ENCODE data around the gene POP7.

DNA sequence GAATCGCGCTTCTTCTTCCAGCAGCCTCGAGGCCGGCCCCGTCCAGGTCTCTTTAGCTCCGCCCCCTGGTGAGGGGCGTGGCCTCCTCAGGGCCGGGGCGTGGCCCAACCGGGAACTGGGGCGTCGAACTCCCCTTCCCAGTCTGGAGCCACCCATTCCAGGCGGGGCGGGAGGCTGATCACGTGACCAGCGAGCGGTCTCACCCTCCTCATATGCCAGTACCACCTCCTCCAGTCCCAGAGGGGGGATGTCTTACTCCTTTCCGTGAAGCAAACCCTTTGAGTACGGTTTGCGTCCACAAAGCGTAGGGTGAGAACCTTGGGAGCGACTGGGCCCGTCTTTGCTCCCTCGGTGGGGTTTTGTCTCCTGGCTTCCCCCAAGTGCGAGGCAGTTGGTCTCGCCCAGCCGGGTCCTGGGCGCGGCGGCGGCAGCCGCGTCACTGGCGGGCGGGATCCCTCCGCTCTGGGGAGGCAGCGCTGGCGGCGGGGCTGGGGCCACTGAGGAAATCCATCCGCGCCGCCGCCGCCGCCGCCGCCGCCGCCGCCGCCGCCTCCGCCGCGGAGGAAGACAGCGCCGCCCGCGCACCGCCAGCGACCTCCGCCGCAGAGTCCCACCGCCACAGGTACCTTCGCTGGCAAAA, 32.5 kb upstream of the POP7 start, which contains the start of gene GNB2:
- TF ChIP-seq, protein P1, sequence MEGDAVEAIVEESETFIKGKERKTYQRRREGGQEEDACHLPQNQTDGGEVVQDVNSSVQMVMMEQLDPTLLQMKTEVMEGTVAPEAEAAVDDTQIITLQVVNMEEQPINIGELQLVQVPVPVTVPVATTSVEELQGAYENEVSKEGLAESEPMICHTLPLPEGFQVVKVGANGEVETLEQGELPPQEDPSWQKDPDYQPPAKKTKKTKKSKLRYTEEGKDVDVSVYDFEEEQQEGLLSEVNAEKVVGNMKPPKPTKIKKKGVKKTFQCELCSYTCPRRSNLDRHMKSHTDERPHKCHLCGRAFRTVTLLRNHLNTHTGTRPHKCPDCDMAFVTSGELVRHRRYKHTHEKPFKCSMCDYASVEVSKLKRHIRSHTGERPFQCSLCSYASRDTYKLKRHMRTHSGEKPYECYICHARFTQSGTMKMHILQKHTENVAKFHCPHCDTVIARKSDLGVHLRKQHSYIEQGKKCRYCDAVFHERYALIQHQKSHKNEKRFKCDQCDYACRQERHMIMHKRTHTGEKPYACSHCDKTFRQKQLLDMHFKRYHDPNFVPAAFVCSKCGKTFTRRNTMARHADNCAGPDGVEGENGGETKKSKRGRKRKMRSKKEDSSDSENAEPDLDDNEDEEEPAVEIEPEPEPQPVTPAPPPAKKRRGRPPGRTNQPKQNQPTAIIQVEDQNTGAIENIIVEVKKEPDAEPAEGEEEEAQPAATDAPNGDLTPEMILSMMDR (IDR thresholded peaks at IDR 0.05) = peak in 2 of 3 experiments; percentile 12 to 38
- no peak for TF ChIP-seq POLR2A (IDR thresholded peaks at IDR 0.05)
